HT1080 (cell line): ENCODE data around the gene TTLL6. TPM values are rescaled to one million over a fixed set of nuclear protein-coding genes. Genes with fewer than 3 reads are reported as not detected.

Experiments
- DNase-seq: peaks from one replicate; pipeline ENCODE4 v3.0.0-alpha.2; 2015; ENCODE audit warnings: low read depth
- total RNA-seq: library from RNA; depleted of rRNA; stranded (reverse); fragments of >200 nt; shearing (Covaris generic); gene quantifications from 2 replicates; pipeline ENCODE4 v1.2.3, GENCODE V29; 2014

Gene TTLL6
- total RNA-seq, 1 experiment from 2014 or later = 0.21 TPM

DNA sequence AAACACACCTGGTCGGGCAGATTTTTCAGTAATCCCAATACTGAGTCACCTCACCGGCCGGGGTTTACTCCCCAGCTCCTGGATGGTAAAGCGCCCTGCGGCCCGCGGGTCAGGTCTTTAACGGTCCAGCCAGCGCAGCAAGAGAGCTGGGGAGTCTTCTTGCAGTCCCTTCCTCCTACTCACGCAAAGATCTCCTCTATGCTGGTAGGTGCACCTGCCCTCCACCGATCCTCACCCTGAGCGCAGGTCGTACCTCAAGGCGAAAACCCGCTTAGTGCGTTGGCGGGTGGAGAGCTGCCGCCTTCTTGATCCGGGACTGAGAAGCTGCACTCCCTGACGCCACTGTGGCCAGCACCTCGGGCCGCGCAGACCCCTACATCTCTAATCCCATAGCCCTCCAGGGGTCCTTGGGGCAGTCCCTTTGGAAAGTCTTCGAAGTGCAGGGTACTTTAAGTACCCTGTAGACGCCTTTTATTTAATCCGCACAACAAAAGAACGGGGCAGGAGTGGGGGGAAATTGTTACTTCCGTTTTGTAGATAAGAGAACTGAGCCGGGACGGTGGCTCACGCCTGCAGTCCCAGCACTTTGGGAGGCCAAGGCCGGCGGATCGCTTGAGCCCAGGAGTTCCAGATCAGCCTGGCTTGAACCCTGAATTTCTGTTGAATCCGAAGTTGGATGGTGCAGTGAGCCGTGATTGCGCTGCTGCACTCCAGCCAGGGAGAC, 78.1 kb downstream of the TTLL6 start:
- DNase-seq = no peak

- no peak for DNase-seq
Observed at GRCh38 chr17:48738424-48738802, 78.6 kb downstream of the TTLL6 start.

- DNase-seq = no peak
Observed at GRCh38 chr17:48737330-48738043, 79.5 kb downstream of the TTLL6 start.

DNA sequence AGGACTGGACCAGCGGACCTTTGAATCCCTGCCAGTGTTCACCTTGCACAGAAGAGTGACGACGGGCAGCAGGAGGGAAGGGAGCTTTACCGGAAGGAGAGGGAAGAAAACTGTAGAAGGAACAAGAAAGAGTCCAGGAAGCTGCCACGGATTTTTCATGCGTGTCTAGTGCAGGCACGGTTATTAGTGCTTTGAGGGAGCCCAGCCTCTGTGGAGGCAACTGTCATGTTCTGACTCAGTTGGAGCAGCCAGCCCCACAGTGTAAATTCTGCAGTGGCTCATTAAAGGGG, 82.0 kb downstream of the TTLL6 start:
- no peak for DNase-seq

DNA sequence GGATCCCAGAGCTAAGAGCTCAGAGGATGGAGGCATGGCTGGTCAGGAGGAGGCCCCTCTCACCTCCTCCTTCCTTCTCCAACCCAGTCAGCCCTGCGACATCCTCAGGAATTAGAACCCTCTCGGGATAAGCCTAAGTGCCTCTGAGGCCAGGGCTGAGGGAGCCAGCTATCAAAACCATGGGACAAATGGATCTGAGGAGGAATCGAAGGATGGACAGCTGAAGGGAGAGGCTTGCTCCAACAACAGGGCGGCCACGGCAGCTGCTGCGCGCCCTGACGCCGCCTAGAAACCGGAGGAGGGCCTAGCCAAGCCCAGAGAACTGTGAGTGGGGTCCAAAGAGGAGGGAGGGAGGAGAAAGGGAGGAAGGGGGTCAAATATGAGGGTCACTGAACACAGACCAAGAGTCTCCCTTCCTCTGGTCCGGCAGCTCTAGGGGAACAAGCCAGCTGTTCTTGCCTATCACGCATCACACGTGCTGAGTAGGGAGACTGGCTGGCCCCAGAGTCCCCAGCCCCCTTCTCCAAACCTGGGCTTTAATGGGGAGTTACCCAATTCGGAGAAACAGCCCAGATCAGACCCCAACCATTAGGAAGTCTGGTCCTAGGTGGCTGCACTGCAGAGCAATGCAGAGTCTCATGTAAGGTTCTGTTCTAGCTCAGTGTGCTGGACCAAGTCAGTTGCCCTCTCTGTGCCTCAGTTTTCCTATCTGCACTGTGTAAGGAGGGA, 82.5 kb downstream of the TTLL6 start:
- no peak for DNase-seq

- no peak for DNase-seq
Observed at GRCh38 chr17:48733632-48734328, 83.2 kb downstream of the TTLL6 start.

DNA sequence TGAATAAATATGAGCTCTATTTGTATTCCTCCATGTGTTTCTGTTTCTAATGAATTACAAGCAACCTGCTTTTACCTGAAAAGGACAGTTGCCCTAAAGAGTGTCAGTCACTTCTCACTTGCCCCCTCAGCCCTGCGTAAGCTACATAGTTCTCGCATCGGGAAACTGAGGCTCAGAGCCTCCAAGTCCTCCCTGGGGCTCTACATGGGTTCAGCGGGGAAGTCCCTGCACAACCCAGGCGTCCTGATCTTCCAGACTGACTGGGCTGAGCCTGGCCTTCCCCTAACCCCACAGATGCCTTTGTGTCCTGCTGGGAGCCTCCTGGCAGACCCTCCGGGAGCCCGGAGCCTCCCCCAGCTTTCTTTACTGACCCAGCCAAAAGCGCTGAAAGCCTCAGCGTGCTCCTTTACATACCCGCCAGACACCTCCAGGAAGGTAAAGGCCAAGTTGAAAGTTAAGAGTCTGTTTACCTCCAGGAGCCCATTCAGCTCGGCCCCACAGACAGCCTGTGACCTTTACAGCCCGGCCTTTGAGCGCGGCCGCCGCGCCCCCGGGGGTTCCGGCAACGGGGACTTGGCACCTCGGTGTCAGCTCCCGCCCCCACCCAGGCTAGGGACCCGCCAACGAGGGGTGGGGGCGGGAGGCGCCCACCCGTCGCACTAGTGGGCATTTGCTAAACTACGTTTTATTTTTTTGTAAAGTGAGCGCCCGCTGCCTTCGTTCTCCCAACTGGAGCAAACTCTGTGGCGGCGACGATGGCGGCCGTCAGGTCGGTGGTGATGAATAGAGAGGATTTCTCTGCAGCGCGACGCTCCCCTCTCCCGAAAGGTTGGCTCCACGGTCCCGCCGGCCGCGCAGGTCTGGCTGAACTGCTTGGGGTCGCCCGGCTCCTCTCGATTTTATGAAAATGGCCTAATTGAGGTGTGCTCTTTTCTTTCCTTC, 84.1 kb downstream of the TTLL6 start:
- no peak for DNase-seq

DNA sequence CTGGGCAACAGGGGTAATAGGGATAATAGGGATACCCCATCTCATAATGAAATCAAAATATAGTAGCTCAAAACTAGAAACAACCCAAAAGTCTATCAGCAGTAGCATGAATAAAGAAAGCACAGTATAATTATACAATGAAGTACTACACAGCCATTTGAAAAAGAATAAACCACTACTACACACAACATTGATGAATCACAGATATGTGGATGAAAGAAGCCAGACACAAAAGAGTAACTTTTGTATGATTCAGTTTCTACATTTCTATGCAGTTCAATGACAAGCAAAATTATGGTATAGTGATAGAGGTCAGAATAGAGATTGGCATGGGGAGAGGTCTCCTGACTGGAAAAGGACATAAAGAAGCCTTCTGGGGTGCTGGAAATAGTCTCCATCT, 85.7 kb downstream of the TTLL6 start:
- no peak for DNase-seq

- no peak for DNase-seq
Observed at GRCh38 chr17:48730240-48730550, 86.8 kb downstream of the TTLL6 start.

GRCh38 chr17:48729335-48730239, 87.4 kb downstream of the TTLL6 start:
- no peak for DNase-seq

- no peak for DNase-seq
Observed at GRCh38 chr17:48728232-48729231, 88.5 kb downstream of the TTLL6 start, which contains the start of gene HOXB13. HOXB13 (minus strand) TSS chr17:48728750; CDS start chr17:48728593, 157 bp downstream.

DNA sequence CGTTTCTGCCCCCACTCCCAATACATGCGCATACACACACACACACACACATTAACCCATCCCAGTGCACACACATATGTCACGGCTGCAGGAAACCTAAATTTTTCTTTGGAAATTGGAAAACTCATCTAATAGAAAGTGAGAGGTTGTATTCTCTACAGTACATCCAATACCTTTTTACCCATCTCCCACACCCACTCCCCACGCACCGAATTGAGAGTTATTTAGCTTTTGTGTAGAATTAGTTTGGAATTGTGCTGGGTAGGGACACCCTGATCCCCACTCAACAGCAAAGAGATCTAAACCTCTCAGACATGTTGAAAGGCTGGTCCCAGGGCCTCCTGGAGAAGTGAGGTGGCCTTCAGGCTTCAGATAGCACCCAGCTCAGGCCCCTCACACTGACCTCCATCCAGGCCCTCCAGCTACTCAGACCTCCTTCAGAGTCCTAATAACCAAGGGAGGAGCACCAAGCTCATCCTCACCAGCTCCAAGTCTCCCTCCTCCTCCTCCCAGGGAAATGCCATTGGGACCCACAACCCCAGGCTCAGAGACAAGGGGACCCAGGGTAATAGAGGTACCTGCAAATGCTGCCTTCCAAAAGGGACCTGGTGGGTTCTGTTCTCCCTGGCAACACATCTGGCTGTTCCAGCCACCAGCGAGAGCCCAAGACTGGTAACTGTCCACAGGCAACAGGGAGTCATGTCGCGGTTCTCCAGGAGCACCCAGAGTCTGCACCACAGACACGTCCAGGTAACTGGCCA, 89.4 kb downstream of the TTLL6 start:
- DNase-seq = no peak

GRCh38 chr17:48726916-48727286, 90.1 kb downstream of the TTLL6 start:
- DNase-seq = no peak

- no peak for DNase-seq
Observed at GRCh38 chr17:48726114-48726915, 90.7 kb downstream of the TTLL6 start.

GRCh38 chr17:48725288-48726064, 91.6 kb downstream of the TTLL6 start:
- DNase-seq = no peak

- no peak for DNase-seq
Observed at GRCh38 chr17:48725004-48725287, 92.1 kb downstream of the TTLL6 start.
